ENCODE measurements around the gene HSD3B7.
"Not testable (repeated sequence)": the region's sequence is repeated elsewhere in the genome, so short reads cannot be mapped to it uniquely, and the experiment has no call there.

DNA sequence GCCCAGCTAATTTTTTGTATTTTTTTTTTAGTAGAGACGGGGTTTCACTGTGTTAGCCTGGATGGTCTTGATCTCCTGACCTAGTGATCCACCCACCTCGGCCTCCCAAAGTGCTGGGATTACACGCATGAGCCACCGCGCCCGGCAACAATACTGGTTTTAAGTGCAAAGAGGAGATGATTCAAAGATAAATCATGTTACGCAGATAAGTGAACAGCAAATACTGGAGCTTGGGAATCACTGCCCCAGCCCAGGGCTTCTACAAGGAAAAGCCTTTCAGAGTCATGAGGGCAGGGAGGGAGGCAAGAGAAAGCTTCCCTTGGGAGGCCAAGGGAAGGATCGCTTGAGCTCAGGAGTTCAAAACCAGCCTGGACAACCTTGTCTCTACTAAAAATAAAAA, 45.4 kb upstream of the HSD3B7 start:
- TF ChIP-seq ARNTL (CRISPR knock-in tag; IDR thresholded peaks at IDR 0.05; ENCODE audit: borderline replicate concordance, low read depth); ZFP30 (CRISPR knock-in tag; IDR thresholded peaks at IDR 0.05); PPARA (CRISPR knock-in tag; IDR thresholded peaks at IDR 0.05; ENCODE audit: borderline replicate concordance); TOX (CRISPR knock-in tag; IDR thresholded peaks at IDR 0.05; ENCODE audit: borderline replicate concordance); RARB (CRISPR knock-in tag; IDR thresholded peaks at IDR 0.05); ISL1 (CRISPR knock-in tag; IDR thresholded peaks at IDR 0.05); CSDC2 (CRISPR knock-in tag; IDR thresholded peaks at IDR 0.05); ZNF565 (CRISPR knock-in tag; conservative IDR thresholded peaks at IDR 0.05; ENCODE audit: low read depth); BACH2 (CRISPR knock-in tag; IDR thresholded peaks at IDR 0.05; ENCODE audit: borderline replicate concordance); TCF4 (CRISPR knock-in tag; IDR thresholded peaks at IDR 0.05; ENCODE audit: borderline replicate concordance): not testable (repeated sequence)
- TF ChIP-seq, protein P1, sequence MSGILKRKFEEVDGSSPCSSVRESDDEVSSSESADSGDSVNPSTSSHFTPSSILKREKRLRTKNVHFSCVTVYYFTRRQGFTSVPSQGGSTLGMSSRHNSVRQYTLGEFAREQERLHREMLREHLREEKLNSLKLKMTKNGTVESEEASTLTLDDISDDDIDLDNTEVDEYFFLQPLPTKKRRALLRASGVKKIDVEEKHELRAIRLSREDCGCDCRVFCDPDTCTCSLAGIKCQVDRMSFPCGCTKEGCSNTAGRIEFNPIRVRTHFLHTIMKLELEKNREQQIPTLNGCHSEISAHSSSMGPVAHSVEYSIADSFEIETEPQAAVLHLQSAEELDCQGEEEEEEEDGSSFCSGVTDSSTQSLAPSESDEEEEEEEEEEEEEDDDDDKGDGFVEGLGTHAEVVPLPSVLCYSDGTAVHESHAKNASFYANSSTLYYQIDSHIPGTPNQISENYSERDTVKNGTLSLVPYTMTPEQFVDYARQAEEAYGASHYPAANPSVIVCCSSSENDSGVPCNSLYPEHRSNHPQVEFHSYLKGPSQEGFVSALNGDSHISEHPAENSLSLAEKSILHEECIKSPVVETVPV (CRISPR knock-in tag; IDR thresholded peaks at IDR 0.05) = not testable (repeated sequence)
- TF ChIP-seq, protein P2, sequence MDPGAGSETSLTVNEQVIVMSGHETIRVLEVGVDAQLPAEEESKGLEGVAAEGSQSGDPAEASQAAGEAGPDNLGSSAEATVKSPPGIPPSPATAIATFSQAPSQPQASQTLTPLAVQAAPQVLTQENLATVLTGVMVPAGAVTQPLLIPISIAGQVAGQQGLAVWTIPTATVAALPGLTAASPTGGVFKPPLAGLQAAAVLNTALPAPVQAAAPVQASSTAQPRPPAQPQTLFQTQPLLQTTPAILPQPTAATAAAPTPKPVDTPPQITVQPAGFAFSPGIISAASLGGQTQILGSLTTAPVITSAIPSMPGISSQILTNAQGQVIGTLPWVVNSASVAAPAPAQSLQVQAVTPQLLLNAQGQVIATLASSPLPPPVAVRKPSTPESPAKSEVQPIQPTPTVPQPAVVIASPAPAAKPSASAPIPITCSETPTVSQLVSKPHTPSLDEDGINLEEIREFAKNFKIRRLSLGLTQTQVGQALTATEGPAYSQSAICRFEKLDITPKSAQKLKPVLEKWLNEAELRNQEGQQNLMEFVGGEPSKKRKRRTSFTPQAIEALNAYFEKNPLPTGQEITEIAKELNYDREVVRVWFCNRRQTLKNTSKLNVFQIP (CRISPR knock-in tag; IDR thresholded peaks at IDR 0.05; ENCODE audit: borderline replicate concordance, low read depth) = not testable (repeated sequence)
- TF ChIP-seq, protein P3, sequence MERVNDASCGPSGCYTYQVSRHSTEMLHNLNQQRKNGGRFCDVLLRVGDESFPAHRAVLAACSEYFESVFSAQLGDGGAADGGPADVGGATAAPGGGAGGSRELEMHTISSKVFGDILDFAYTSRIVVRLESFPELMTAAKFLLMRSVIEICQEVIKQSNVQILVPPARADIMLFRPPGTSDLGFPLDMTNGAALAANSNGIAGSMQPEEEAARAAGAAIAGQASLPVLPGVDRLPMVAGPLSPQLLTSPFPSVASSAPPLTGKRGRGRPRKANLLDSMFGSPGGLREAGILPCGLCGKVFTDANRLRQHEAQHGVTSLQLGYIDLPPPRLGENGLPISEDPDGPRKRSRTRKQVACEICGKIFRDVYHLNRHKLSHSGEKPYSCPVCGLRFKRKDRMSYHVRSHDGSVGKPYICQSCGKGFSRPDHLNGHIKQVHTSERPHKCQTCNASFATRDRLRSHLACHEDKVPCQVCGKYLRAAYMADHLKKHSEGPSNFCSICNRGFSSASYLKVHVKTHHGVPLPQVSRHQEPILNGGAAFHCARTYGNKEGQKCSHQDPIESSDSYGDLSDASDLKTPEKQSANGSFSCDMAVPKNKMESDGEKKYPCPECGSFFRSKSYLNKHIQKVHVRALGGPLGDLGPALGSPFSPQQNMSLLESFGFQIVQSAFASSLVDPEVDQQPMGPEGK (CRISPR knock-in tag; IDR thresholded peaks at IDR 0.05; ENCODE audit: borderline replicate concordance) = not testable (repeated sequence)

Data from SK-N-SH treated with all-trans-retinoic acid at 6 μM for 48 hours (cell line).